Right lobe of liver (tissue), 6 donors: ENCODE results near the gene RAD54L2. TPM values are rescaled to one million over a fixed set of nuclear protein-coding genes. Genes with fewer than 3 reads are reported as not detected.

ENCODE experiments used
- ATAC-seq, 4 donors: fragments of 200-7000 bp; cut with Tn5 transposase; one replicate each; pipeline ENCODE4 v1.9.1; 2020; ENCODE audit warnings: mild to moderate bottlenecking in 4 of 4, moderate library complexity in 4 of 4
- DNase-seq, 3 donors: peaks; one replicate each; pipeline ENCODE4 v3.0.0-alpha.2; 2020
- H3K27ac ChIP-seq, 3 donors: fragments of 200-600 bp; one replicate each; pipeline ENCODE4 v1.8.0; 2022
- H3K27me3 ChIP-seq, 2 donors: fragments of 200-600 bp; one replicate each; pipeline ENCODE4 v1.8.0; 2022
- H3K36me3 ChIP-seq, 4 donors: fragments of 200-600 bp; sonication (generic) in 1 of 4; one replicate each; pipeline versions ENCODE4 v1.5.1 to v1.8.0; 2017 to 2022; ENCODE audit warnings: control low read depth in 1 of 4
- H3K4me1 ChIP-seq, 4 donors: fragments of 200-600 bp; sonication (generic) in 1 of 4; one replicate each; pipeline versions ENCODE4 v1.5.1 to v1.8.0; 2017 to 2022; ENCODE audit warnings: control low read depth in 1 of 4
- H3K4me3 ChIP-seq, 3 donors: fragments of 200-600 bp; one replicate each; pipeline ENCODE4 v1.8.0; 2022
- H3K9me3 ChIP-seq, 4 donors: fragments of 200-600 bp; sonication (generic) in 1 of 4; one replicate each; pipeline versions ENCODE4 v1.5.1 to v1.8.0; 2017 to 2022; ENCODE audit warnings: control low read depth in 1 of 4
- POLR2A ChIP-seq: fragments of 450-650 bp; IDR thresholded peaks from one replicate; pipeline ENCODE4 v1.6.1; 2017; ENCODE audit warnings: antibody characterized with exemption, mild to moderate bottlenecking
- WGBS: methylation state at CpG from one replicate; pipeline ENCODE4 v1.1.6; 2018; ENCODE audit warnings: low coverage, low lambda C conversion rate; ENCODE audit not compliant: insufficient coverage; ENCODE audit errors: missing lambda C conversion rate; 5-methylcytosine and 5-hydroxymethylcytosine counted together
- intact Hi-C, 2 donors: fragments of 100-400 bp; cut with DNase I; formaldehyde crosslinking; loops; one replicate each; pipeline versions ENCODE4 v1.11.2 to v1.14.1; 2022
- total RNA-seq, 6 experiments: library from RNA; depleted of rRNA in 2 of 6; stranded (reverse); fragments of >200 nt in 2 of 6; fragmentation: NEBNext Ultra II Directional in 3 of 6; extraction: Animal tissue kit (Norgen Biotek cat#: 25700) in 3 of 6; gene quantifications; one replicate each; pipeline versions ENCODE4 v1.1.0 to v1.2.4, GENCODE V29; 2016 to 2023
- TF ChIP-seq, protein P1 (sequence below), 4 donors: fragments of 200-600 bp in 3 of 4; fragments of 450-650 bp in 1 of 4; IDR thresholded peaks; one replicate each; pipeline versions ENCODE4 v1.5.1 to v1.8.0; 2016 to 2022; ENCODE audit warnings: antibody characterized with exemption in 4 of 4, mild to moderate bottlenecking in 2 of 4
- donor health status: DM: no; HTN: yes; CAD: no.
- donor health status: DM: no; HTN: no; CAD: no.
- donor health status: DM: no; HTN: no; CAD: no.
- donor health status: DM: no; HTN: yes; CAD: no.
- donor health status: DM: no; HTN: yes; CAD: no.

RAD54L2 gene
- total RNA-seq, 6 experiments from 2014 or later = 8.0 to 21.1 (median 13.7) TPM

DNA sequence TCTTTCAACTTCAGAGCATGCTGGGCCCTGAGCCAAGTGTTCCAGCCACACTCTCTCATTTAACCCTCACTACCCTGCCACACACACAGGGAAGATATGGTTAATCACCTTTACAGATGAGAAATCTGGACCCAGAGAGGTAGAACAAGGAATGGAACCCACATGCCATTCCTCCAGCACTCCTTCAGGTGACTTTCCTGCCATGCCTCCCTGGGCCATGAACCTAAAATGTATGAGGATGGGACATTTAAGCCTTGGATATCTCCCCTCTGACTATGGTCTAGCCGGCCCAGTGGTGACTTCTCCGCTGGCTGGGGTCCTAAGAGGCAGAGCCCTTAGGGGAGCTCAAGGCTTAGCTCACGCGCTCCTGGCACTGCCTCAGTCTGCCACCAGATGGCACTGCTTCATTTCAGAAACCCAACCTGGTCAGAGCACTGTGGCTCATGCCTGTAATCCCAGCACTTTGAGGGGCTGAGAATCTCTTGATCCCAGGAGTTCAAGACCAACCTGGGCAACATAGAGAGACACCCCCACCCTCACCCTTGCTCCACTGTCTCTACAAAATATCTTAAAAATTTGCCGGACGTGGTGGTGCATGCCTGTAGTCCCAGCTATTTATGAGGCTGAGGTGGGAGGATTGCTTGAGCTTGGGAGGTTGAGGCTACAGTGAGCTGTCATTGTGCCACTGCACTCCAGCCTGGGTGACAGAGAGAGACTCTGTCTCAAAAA lies 36.5 kb upstream of the RAD54L2 start:
- no peak for TF ChIP-seq POLR2A
- TF ChIP-seq, protein P1, sequence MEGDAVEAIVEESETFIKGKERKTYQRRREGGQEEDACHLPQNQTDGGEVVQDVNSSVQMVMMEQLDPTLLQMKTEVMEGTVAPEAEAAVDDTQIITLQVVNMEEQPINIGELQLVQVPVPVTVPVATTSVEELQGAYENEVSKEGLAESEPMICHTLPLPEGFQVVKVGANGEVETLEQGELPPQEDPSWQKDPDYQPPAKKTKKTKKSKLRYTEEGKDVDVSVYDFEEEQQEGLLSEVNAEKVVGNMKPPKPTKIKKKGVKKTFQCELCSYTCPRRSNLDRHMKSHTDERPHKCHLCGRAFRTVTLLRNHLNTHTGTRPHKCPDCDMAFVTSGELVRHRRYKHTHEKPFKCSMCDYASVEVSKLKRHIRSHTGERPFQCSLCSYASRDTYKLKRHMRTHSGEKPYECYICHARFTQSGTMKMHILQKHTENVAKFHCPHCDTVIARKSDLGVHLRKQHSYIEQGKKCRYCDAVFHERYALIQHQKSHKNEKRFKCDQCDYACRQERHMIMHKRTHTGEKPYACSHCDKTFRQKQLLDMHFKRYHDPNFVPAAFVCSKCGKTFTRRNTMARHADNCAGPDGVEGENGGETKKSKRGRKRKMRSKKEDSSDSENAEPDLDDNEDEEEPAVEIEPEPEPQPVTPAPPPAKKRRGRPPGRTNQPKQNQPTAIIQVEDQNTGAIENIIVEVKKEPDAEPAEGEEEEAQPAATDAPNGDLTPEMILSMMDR (IDR thresholded peaks at IDR 0.05) = peak; percentile 91 to 95 (median 93)
- ATAC-seq (peak; percentile 26 to 40 (median 33)), DNase-seq (peak; percentile 73 to 77 (median 74))
- WGBS = 54% methylated on average over 2 of the region's 6 CpGs
- Histone ChIP-seq H3K4me1 (no peaks in the 10 kb centered on the region), H3K27me3 (no peaks in the 10 kb centered on the region), H3K27ac (no peak overlapping the region), H3K4me3 (no peak overlapping the region), H3K9me3 (no peaks in the 10 kb centered on the region), H3K36me3 (no peaks in the 10 kb centered on the region)
- intact Hi-C loops = loop anchor here (5.0 to 10.0 kb wide), 5 partner anchors 107 to 180 kb away; partner anchors contain the start of genes RBM15B (in 1 of the 2) and TEX264 (in 1 of the 2)

DNA sequence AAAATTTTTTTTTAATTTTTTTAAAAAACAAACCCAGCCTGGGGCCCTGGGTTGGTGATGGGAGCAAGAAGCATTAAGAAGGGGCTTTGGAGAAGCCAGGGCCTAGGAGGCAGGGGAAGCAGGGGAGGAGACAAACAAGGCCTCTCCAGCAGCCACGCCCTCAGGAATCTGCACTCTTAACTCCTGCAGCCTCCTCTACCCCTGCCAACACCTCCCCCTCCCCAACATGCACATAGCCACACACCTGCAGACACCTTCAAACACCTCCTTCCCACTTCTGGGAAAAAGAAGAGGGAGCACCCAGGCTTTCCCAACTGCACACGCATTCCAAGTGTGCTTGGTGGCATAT lies 36.0 kb upstream of the RAD54L2 start:
- 25% methylated on average over 1 of the region's 2 CpGs for WGBS
- Histone ChIP-seq H3K27me3 (no peaks in the 10 kb centered on the region), H3K27ac (no peak overlapping the region), H3K9me3 (no peaks in the 10 kb centered on the region), H3K4me1 (no peaks in the 10 kb centered on the region), H3K4me3 (no peak overlapping the region), H3K36me3 (no peaks in the 10 kb centered on the region)
- TF ChIP-seq, protein P1 (IDR thresholded peaks at IDR 0.05) = no peak
- no peak for TF ChIP-seq POLR2A
- DNase-seq (no peak), ATAC-seq (no peak)
- intact Hi-C loops = loop anchor here (5.0 to 10.0 kb wide), 5 partner anchors 108 to 180 kb away; partner anchors contain the start of genes RBM15B (in 1 of the 2) and TEX264 (in 1 of the 2)

DNA sequence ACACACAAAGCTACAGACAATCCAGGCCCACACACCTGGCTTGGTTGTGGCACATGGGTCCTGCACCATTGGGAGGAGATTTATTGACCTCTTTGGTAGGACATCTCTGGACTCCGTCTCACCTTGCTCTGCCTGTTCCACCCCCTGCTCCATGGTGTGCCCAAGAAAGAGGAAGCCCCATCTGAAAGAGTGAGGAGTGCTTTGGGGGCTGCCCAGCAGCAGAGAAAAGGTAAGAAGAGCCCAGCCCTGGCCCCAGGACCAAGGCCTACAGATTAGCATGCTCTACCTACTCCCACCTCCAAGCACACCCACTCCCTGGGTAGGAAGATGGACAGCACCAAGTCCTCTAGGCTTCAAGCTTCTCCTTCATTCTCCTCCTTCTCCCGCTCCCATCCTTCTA lies 35.5 kb upstream of the RAD54L2 start:
- TF ChIP-seq, protein P1 (IDR thresholded peaks at IDR 0.05) = no peak
- TF ChIP-seq POLR2A = no peak
- no peaks in the 10 kb centered on the region for H3K36me3 ChIP-seq
- intact Hi-C loops = loop anchor here (5.0 to 10.0 kb wide), 5 partner anchors 108 to 179 kb away; partner anchors contain the start of genes RBM15B (in 1 of the 2) and TEX264 (in 1 of the 2)
- H3K27ac ChIP-seq = no peak overlapping the region
- 92% methylated on average over 1 of the region's 2 CpGs for WGBS
- H3K9me3 ChIP-seq = no peaks in the 10 kb centered on the region
- no peaks in the 10 kb centered on the region for H3K27me3 ChIP-seq
- no peak for DNase-seq
- ATAC-seq = no peak
- no peaks in the 10 kb centered on the region for H3K4me1 ChIP-seq
- no peak overlapping the region for H3K4me3 ChIP-seq

DNA sequence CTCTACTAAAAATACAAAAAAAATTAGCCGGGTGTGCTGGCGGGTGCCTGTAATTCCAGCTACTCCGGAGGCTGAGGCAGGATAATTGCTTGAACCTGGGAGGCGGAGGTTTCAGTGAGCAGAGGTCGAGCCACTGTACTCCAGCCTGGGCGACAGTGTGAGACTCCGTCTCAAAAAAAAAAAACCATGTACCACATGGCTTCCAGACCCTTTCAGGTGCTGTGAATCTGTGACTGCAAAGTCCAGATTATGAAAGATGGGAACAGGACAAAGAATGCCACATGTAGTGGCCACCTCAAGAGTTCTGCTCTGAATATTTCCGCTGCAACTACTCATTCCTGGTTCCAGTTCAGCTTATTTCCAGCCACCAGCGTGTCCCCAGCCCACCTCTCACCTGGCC lies 30.3 kb upstream of the RAD54L2 start:
- H3K36me3 ChIP-seq = no peaks in the 10 kb centered on the region
- 69% methylated on average over 2 of the region's 9 CpGs for WGBS
- DNase-seq (no peak), ATAC-seq (no peak)
- H3K4me1 ChIP-seq = no peaks in the 10 kb centered on the region
- H3K27me3 ChIP-seq = no peaks in the 10 kb centered on the region
- TF ChIP-seq, protein P1 (IDR thresholded peaks at IDR 0.05) = no peak
- TF ChIP-seq POLR2A = no peak
- no peak overlapping the region for H3K27ac ChIP-seq
- H3K4me3 ChIP-seq = no peak overlapping the region
- H3K9me3 ChIP-seq = no peaks in the 10 kb centered on the region
- intact Hi-C loops = loop anchor here (10.0 kb wide), 2 partner anchors 113 to 127 kb away; partner anchors contain the start of gene RBM15B (in 1 of the 2)
